ENCODE data around the gene IYD. TPM values are rescaled to one million over a fixed set of nuclear protein-coding genes. Genes with fewer than 3 reads are reported as not detected.

Gene IYD
- total and polyA plus RNA-seq, 10 of the 15 experiments (the other 5 are each of a cell fraction or from before 2014, with no cell fraction given) = 0.07 TPM; not detected in 9

GRCh38 chr6:150327117-150327774, 41.6 kb upstream of the IYD start (continued):
- TF ChIP-seq BCLAF1 (IDR thresholded peaks at IDR 0.05) = no peak
- TF ChIP-seq NFYB (IDR thresholded peaks at IDR 0.05; ENCODE audit: insufficient read depth, low read depth, low read length) = no peak

- ChIA-PET CTCF (no interaction called here), SMC1A (ENCODE audit: uncharacterized antibody, unreplicated experiment) (no interaction called here), RAD21 (ENCODE audit: unreplicated experiment) (no interaction called here)
- TF ChIP-seq BCL11A (IDR thresholded peaks at IDR 0.05; ENCODE audit: low read depth, low read length) = no peak
- no peak for TF ChIP-seq EGR1 (IDR thresholded peaks at IDR 0.05; ENCODE audit: borderline replicate concordance in 1 of 2, low read depth in 2 of 2, low read length in 2 of 2)
- TF ChIP-seq SREBF2 (IDR thresholded peaks at IDR 0.05; ENCODE audit: low read length) = no peak
- TF ChIP-seq ZSCAN29 (IDR thresholded peaks at IDR 0.05) = no peak
- TF ChIP-seq BCLAF1 (IDR thresholded peaks at IDR 0.05) = no peak
- TF ChIP-seq TCF12 (IDR thresholded peaks at IDR 0.05; ENCODE audit: low read depth, low read length) = no peak
- no peak for TF ChIP-seq REST (IDR thresholded peaks at IDR 0.05; ENCODE audit: low read depth, low read length)
- TF ChIP-seq NBN (IDR thresholded peaks at IDR 0.05) = no peak
Observed at GRCh38 chr6:150328744-150329405, 39.9 kb upstream of the IYD start.

More at GRCh38 chr6:150328744-150329405, 39.9 kb upstream of the IYD start:
- no peak overlapping the region for H3K9ac ChIP-seq (ENCODE audit: control insufficient read depth, insufficient read depth, low read length)
- no peaks in the 10 kb centered on the region for H3K79me2 ChIP-seq (ENCODE audit: control insufficient read depth, insufficient read depth, low read length)
- intact Hi-C loops (cut with micrococcal nuclease; ENCODE audit: unreplicated experiment) (no loop called here), in situ Hi-C loops (cut with MboI) (no loop called here)
- H3K4me1 ChIP-seq (ENCODE audit: control insufficient read depth, insufficient read depth, low read length) = no peaks in the 10 kb centered on the region
- H3K36me3 ChIP-seq (ENCODE audit: control insufficient read depth in 2 of 2, insufficient read depth in 2 of 2, low read length in 1 of 2) = no peaks in the 10 kb centered on the region
- no peak overlapping the region for H3K4me2 ChIP-seq (ENCODE audit: control insufficient read depth, insufficient read depth)
- no peaks in the 10 kb centered on the region for H3K9me3 ChIP-seq (replicated peaks; ENCODE audit: control insufficient read depth, insufficient read depth, low read length)
- no peak overlapping the region for H3K27ac ChIP-seq (ENCODE audit: control insufficient read depth, insufficient read depth)
- no peak overlapping the region for H2AFZ ChIP-seq (ENCODE audit: control insufficient read depth, low read depth, low read length)
- FAIRE-seq (no peak), ATAC-seq (no peak), DNase-seq (ENCODE audit: low read depth, low spot score) (no peak)
- BruUV-seq (replicated peaks) = no TSS peak
- H3K27me3 ChIP-seq (replicated peaks in 1 of 2; ENCODE audit: control insufficient read depth in 2 of 2, insufficient read depth in 2 of 2, low read length in 1 of 2) = no peaks in the 10 kb centered on the region; a peak in 2 of 4 replicates
- no peak overlapping the region for H3K4me3 ChIP-seq
- no peaks in the 10 kb centered on the region for H4K20me1 ChIP-seq (ENCODE audit: control insufficient read depth, insufficient read depth)
- 8% methylated on average over 6 of the region's 6 CpGs for WGBS (ENCODE audit: insufficient coverage, insufficient replicate concordance, low lambda C conversion rate, missing lambda C conversion rate)
- POLR2A ChIA-PET = no interaction called here
